PFSK-1 (cell line): Measurements from ENCODE around the gene PEX26.

Experiments
- FOXP2 ChIP-seq: optimal IDR thresholded peaks from 2 replicates; pipeline ENCODE3; 2011; ENCODE audit warnings: borderline replicate concordance, control low read depth, inconsistent platforms; ENCODE audit not compliant: insufficient read depth; ENCODE audit errors: extremely low read length, extremely low read depth
- POLR2AphosphoS5 ChIP-seq: IDR thresholded peaks from 2 replicates; pipeline ENCODE4 v1.6.1; 2012; ENCODE audit warnings: low read depth, mild to moderate bottlenecking, control low read depth, low read length, moderate library complexity
- REST ChIP-seq, 2 experiments: IDR thresholded peaks; 2 replicates each; pipeline versions ENCODE4 v1.6.1 to v1.8.0; 2011 to 2012; ENCODE audit warnings: low read depth in 2 of 2, low read length in 2 of 2, control low read depth in 1 of 2, inconsistent platforms in 1 of 2, mild to moderate bottlenecking in 1 of 2, moderate library complexity in 1 of 2; ENCODE audit not compliant: insufficient read depth in 1 of 2
- SIN3A ChIP-seq: IDR thresholded peaks from 2 replicates; pipeline ENCODE4 v1.6.1; 2012; ENCODE audit warnings: mild to moderate bottlenecking, low read length, moderate library complexity, borderline replicate concordance; ENCODE audit not compliant: insufficient read depth
- TAF1 ChIP-seq: IDR thresholded peaks from 2 replicates; pipeline ENCODE4 v1.6.1; 2012; ENCODE audit warnings: low read length, control low read depth, borderline replicate concordance; ENCODE audit not compliant: insufficient read depth

PEX26 gene

GRCh38 chr22:18032455-18033101 is 45.2 kb upstream of the PEX26 start:
- TF ChIP-seq REST (IDR thresholded peaks at IDR 0.05; ENCODE audit: insufficient read depth in 1 of 2, low read depth in 2 of 2, low read length in 2 of 2) = no peak
- TF ChIP-seq SIN3A = no peak
- no peak for TF ChIP-seq FOXP2
- no peak for TF ChIP-seq POLR2AphosphoS5
- TF ChIP-seq TAF1 = no peak

GRCh38 chr22:18033204-18033998 is 44.4 kb upstream of the PEX26 start:
- TF ChIP-seq SIN3A = no peak
- TF ChIP-seq TAF1 = no peak
- no peak for TF ChIP-seq POLR2AphosphoS5
- no peak for TF ChIP-seq FOXP2
- TF ChIP-seq REST (IDR thresholded peaks at IDR 0.05; ENCODE audit: insufficient read depth in 1 of 2, low read depth in 2 of 2, low read length in 2 of 2) = no peak

GRCh38 chr22:18034076-18034475 is 43.7 kb upstream of the PEX26 start:
- TF ChIP-seq REST (IDR thresholded peaks at IDR 0.05; ENCODE audit: insufficient read depth in 1 of 2, low read depth in 2 of 2, low read length in 2 of 2) = no peak
- TF ChIP-seq TAF1 = no peak
- TF ChIP-seq SIN3A = no peak
- no peak for TF ChIP-seq POLR2AphosphoS5
- TF ChIP-seq FOXP2 = no peak

- TF ChIP-seq POLR2AphosphoS5 = no peak
- TF ChIP-seq REST (IDR thresholded peaks at IDR 0.05; ENCODE audit: insufficient read depth in 1 of 2, low read depth in 2 of 2, low read length in 2 of 2) = no peak
- no peak for TF ChIP-seq FOXP2
- TF ChIP-seq SIN3A = no peak
- no peak for TF ChIP-seq TAF1
Measured at GRCh38 chr22:18035751-18036150, 42.0 kb upstream of the PEX26 start.
